ENCODE measurements around the gene CDH4.
"Not testable (repeated sequence)": the region's sequence is repeated elsewhere in the genome, so short reads cannot be mapped to it uniquely, and the experiment has no call there.

- TF ChIP-seq ZNF274 (CRISPR knock-in tag; IDR thresholded peaks at IDR 0.05); CTCF (CRISPR knock-in tag; IDR thresholded peaks at IDR 0.05); FOXK2 (IDR thresholded peaks at IDR 0.05); TGIF2 (CRISPR knock-in tag; IDR thresholded peaks at IDR 0.05); PAWR (CRISPR knock-in tag; IDR thresholded peaks at IDR 0.05; ENCODE audit: borderline replicate concordance); RNF219 (CRISPR knock-in tag; IDR thresholded peaks at IDR 0.05): not testable (repeated sequence)
Observed at GRCh38 chr20:61971595-61971994, 719.5 kb downstream of the CDH4 start.

Measured in HepG2 (cell line).